Endometrial microvascular endothelial cells (primary cell): ENCODE data around the gene BCL11A. TPM values are rescaled to one million over a fixed set of nuclear protein-coding genes. Genes with fewer than 3 reads are reported as not detected.

Experiments used
- in situ Hi-C: cut with HindIII; loops from 2 replicates; pipeline ENCODE4 v1.10.0; 2017; ENCODE audit warnings: low sequenced_read_pairs, low pct_unique_long_range_greater_than_20kb; ENCODE audit errors: inconsistent ontology term
- total RNA-seq: library from RNA; depleted of rRNA; stranded (reverse); fragments of >200 nt; gene quantifications from one replicate; pipeline ENCODE4 v1.2.3, GENCODE V29; 2015; ENCODE audit errors: inconsistent ontology term

Gene BCL11A
- total RNA-seq, 1 donor from 2014 or later: not detected

GRCh38 chr2:60516383-60516811 lies 37.1 kb downstream of the BCL11A start:
- in situ Hi-C loops: no loop called here

GRCh38 chr2:60515721-60516226 lies 37.7 kb downstream of the BCL11A start:
- in situ Hi-C loops: no loop called here

- in situ Hi-C loops: no loop called here
These were observed 39.5 kb downstream of the BCL11A start for GRCh38 chr2:60513996-60514395.

GRCh38 chr2:60513191-60513590 lies 40.3 kb downstream of the BCL11A start:
- in situ Hi-C loops: no loop called here

GRCh38 chr2:60512641-60513040 lies 40.8 kb downstream of the BCL11A start:
- in situ Hi-C loops: no loop called here

- in situ Hi-C loops: no loop called here
These were observed 41.3 kb downstream of the BCL11A start for GRCh38 chr2:60512062-60512622.

GRCh38 chr2:60510713-60511112 lies 42.7 kb downstream of the BCL11A start:
- in situ Hi-C loops: no loop called here

GRCh38 chr2:60509066-60509465 lies 44.4 kb downstream of the BCL11A start:
- in situ Hi-C loops: no loop called here

- in situ Hi-C loops: no loop called here
These were observed 45.0 kb downstream of the BCL11A start for GRCh38 chr2:60508339-60508917.

GRCh38 chr2:60507211-60507965 lies 46.1 kb downstream of the BCL11A start:
- in situ Hi-C loops: no loop called here

- in situ Hi-C loops: no loop called here
These were observed 47.6 kb downstream of the BCL11A start for GRCh38 chr2:60505880-60506260.

- in situ Hi-C loops: no loop called here
These were observed 48.1 kb downstream of the BCL11A start for GRCh38 chr2:60505240-60505879.

- in situ Hi-C loops: no loop called here
These were observed 49.4 kb downstream of the BCL11A start for GRCh38 chr2:60504049-60504448.

GRCh38 chr2:60502144-60502543 lies 51.3 kb downstream of the BCL11A start:
- in situ Hi-C loops: no loop called here

- in situ Hi-C loops: no loop called here
These were observed 52.6 kb downstream of the BCL11A start for GRCh38 chr2:60500861-60501260.

- in situ Hi-C loops: no loop called here
These were observed 53.7 kb downstream of the BCL11A start for GRCh38 chr2:60499651-60500265.

- in situ Hi-C loops: no loop called here
These were observed 54.5 kb downstream of the BCL11A start for GRCh38 chr2:60498816-60499429.

- in situ Hi-C loops: no loop called here
These were observed 55.2 kb downstream of the BCL11A start for GRCh38 chr2:60498127-60498815.
